Kidney glomerular epithelial cell (primary cell): ENCODE data around the gene SV2C.

ENCODE experiments used
- DNase-seq: peaks from one replicate; lab custom pipeline; 2025; lab: John Stamatoyannopoulos, UW

The SV2C gene

GRCh38 chr5:76165711-76166374, 82.7 kb downstream of the SV2C start:
- DNase-seq: no peak

- DNase-seq: no peak
Observed at GRCh38 chr5:76166886-76167576, 83.8 kb downstream of the SV2C start.

GRCh38 chr5:76169146-76169905, 86.1 kb downstream of the SV2C start:
- DNase-seq: no peak

GRCh38 chr5:76174101-76174500, 90.9 kb downstream of the SV2C start:
- no peak for DNase-seq

GRCh38 chr5:76175051-76175666, 92.0 kb downstream of the SV2C start:
- peak; percentile 40 for DNase-seq

- no peak for DNase-seq
Observed at GRCh38 chr5:76175821-76176403, 92.7 kb downstream of the SV2C start.

GRCh38 chr5:76177978-76178377, 94.8 kb downstream of the SV2C start:
- no peak for DNase-seq

- DNase-seq: no peak
Observed at GRCh38 chr5:76178913-76179312, 95.7 kb downstream of the SV2C start.

GRCh38 chr5:76180814-76181805, 97.9 kb downstream of the SV2C start:
- DNase-seq: peak; percentile 50

GRCh38 chr5:76187386-76187785, 104.2 kb downstream of the SV2C start:
- no peak for DNase-seq

- DNase-seq: no peak
Observed at GRCh38 chr5:76190356-76190755, 107.2 kb downstream of the SV2C start.

GRCh38 chr5:76192837-76193236, 109.7 kb downstream of the SV2C start:
- no peak for DNase-seq

- DNase-seq: no peak
Observed at GRCh38 chr5:76193635-76194034, 110.5 kb downstream of the SV2C start.

- DNase-seq: no peak
Observed at GRCh38 chr5:76194340-76194739, 111.2 kb downstream of the SV2C start.

- DNase-seq: no peak
Observed at GRCh38 chr5:76196457-76196856, 113.3 kb downstream of the SV2C start.

GRCh38 chr5:76196886-76197489, 113.8 kb downstream of the SV2C start:
- no peak for DNase-seq

- DNase-seq: no peak
Observed at GRCh38 chr5:76197726-76198125, 114.5 kb downstream of the SV2C start.

GRCh38 chr5:76199336-76200318, 116.4 kb downstream of the SV2C start:
- DNase-seq: peak; percentile 23

- no peak for DNase-seq
Observed at GRCh38 chr5:76202182-76202581, 119.0 kb downstream of the SV2C start.
